HepG2 (cell line): Measurements from ENCODE around the gene APOM. TPM values are rescaled to one million over a fixed set of nuclear protein-coding genes. Genes with fewer than 3 reads are reported as not detected.
A peak's percentile ranks its signal among the peaks of the same experiment; 100 is the strongest.

Source experiments
- AGO1 ChIP-seq: fragments of 200-400 bp; formaldehyde crosslinking; IDR thresholded peaks from 2 replicates; pipeline ENCODE4 v1.6.1; 2017; ENCODE audit warnings: mild to moderate bottlenecking, low read depth, low read length, moderate library complexity; ENCODE audit not compliant: poor library complexity, severe bottlenecking
- ERF ChIP-seq: IDR thresholded peaks from 2 replicates; pipeline ENCODE4 v1.6.1; 2018; ENCODE audit warnings: missing biosample characterization, missing genetic modification reagents
- GABPA ChIP-seq, 2 experiments: IDR thresholded peaks; 2 replicates each; pipeline ENCODE4 v1.6.1; 2011 to 2016; ENCODE audit warnings: low read depth in 2 of 2, low read length in 1 of 2, missing biosample characterization in 1 of 2, missing genetic modification characterization in 1 of 2
- GFI1 ChIP-seq: sonication (generic); formaldehyde crosslinking; IDR thresholded peaks from 2 replicates; pipeline ENCODE4 v1.5.0; 2020; ENCODE audit warnings: missing genetic modification reagents, mild to moderate bottlenecking, borderline replicate concordance
- NFIB ChIP-seq: sonication (generic); formaldehyde crosslinking; IDR thresholded peaks from 2 replicates; pipeline ENCODE4 v1.9.0; 2021; ENCODE audit warnings: missing genetic modification reagents, mild to moderate bottlenecking, borderline replicate concordance
- RBM22 ChIP-seq: fragments of 200-400 bp; formaldehyde crosslinking; optimal IDR thresholded peaks from 2 replicates; pipeline ENCODE3; 2017; ENCODE audit warnings: mild to moderate bottlenecking, low read length, moderate library complexity
- SOX5 ChIP-seq: IDR thresholded peaks from 2 replicates; pipeline ENCODE4 v1.6.1; 2016; ENCODE audit warnings: borderline replicate concordance
- SP1 ChIP-seq, 2 experiments: fragments of 450-650 bp in 1 of 2; sonication (generic) in 1 of 2; formaldehyde crosslinking in 1 of 2; IDR thresholded peaks; 2 replicates each; pipeline versions ENCODE4 v1.4.0 to v1.6.1; 2016 to 2020; ENCODE audit warnings: missing genetic modification reagents in 1 of 2
- YEATS2 ChIP-seq: sonication (generic); formaldehyde crosslinking; IDR thresholded peaks from 2 replicates; pipeline ENCODE4 v1.4.0; 2020; ENCODE audit warnings: missing genetic modification reagents, borderline replicate concordance
- YEATS4 ChIP-seq: sonication (generic); formaldehyde crosslinking; IDR thresholded peaks from 2 replicates; pipeline ENCODE4 v1.4.0; 2020; ENCODE audit warnings: missing genetic modification reagents, borderline replicate concordance
- ZFP82 ChIP-seq: sonication (generic); formaldehyde crosslinking; IDR thresholded peaks from 2 replicates; pipeline ENCODE4 v1.5.1; 2020; ENCODE audit warnings: mild to moderate bottlenecking, missing genetic modification reagents, borderline replicate concordance
- ZNF276 ChIP-seq: sonication (generic); formaldehyde crosslinking; IDR thresholded peaks from 2 replicates; pipeline ENCODE4 v1.4.0; 2020; ENCODE audit warnings: mild to moderate bottlenecking, low read depth, missing genetic modification reagents
- ZNF597 ChIP-seq: sonication (generic); formaldehyde crosslinking; IDR thresholded peaks from 2 replicates; pipeline ENCODE4 v1.5.0; 2020; ENCODE audit warnings: missing genetic modification reagents
- ZSCAN21 ChIP-seq: sonication (generic); formaldehyde crosslinking; IDR thresholded peaks from 2 replicates; pipeline ENCODE4 v1.8.0; 2022; ENCODE audit warnings: mild to moderate bottlenecking, missing genetic modification reagents, moderate library complexity, borderline replicate concordance
- polyA plus RNA-seq, 8 experiments: library from polyadenylated mRNA; depleted of rRNA in 3 of 8; stranded (reverse) in 7 of 8; unstranded in 1 of 8; fragments of >200 nt; fragmentation: Illumina TruSeq in 4 of 8; extraction: Trizol in 4 of 8; gene quantifications; 2 replicates each; pipeline versions ENCODE4 v1.2.1 to v1.2.3, GENCODE V29; 2011 to 2016; ENCODE audit warnings: low read depth in 4 of 8, missing spikeins in 1 of 8, mixed read lengths in 1 of 8; ENCODE audit not compliant: insufficient read depth in 1 of 8
- total RNA-seq, 5 experiments: library from RNA; depleted of rRNA; stranded (reverse); fragments of >200 nt; fragmentation: Illumina TruSeq; extraction: Trizol; gene quantifications; 2 replicates each; pipeline ENCODE4 v1.2.3, GENCODE V29; 2016; ENCODE audit warnings: low read depth in 1 of 5
- TF ChIP-seq, protein P1 (sequence below): sonication (generic); formaldehyde crosslinking; IDR thresholded peaks from 2 replicates; pipeline ENCODE4 v1.4.0; 2020; ENCODE audit warnings: missing genetic modification reagents, borderline replicate concordance
- TF ChIP-seq, protein P2 (sequence below): IDR thresholded peaks from 2 replicates; pipeline ENCODE4 v1.6.1; 2016; ENCODE audit warnings: mild to moderate bottlenecking, missing biosample characterization, missing genetic modification reagents

Gene APOM
- total and polyA plus RNA-seq, 2 of the 13 experiments (the other 11 are each of a cell fraction or from before 2014, with no cell fraction given) = 98.2 to 1,140 TPM

DNA sequence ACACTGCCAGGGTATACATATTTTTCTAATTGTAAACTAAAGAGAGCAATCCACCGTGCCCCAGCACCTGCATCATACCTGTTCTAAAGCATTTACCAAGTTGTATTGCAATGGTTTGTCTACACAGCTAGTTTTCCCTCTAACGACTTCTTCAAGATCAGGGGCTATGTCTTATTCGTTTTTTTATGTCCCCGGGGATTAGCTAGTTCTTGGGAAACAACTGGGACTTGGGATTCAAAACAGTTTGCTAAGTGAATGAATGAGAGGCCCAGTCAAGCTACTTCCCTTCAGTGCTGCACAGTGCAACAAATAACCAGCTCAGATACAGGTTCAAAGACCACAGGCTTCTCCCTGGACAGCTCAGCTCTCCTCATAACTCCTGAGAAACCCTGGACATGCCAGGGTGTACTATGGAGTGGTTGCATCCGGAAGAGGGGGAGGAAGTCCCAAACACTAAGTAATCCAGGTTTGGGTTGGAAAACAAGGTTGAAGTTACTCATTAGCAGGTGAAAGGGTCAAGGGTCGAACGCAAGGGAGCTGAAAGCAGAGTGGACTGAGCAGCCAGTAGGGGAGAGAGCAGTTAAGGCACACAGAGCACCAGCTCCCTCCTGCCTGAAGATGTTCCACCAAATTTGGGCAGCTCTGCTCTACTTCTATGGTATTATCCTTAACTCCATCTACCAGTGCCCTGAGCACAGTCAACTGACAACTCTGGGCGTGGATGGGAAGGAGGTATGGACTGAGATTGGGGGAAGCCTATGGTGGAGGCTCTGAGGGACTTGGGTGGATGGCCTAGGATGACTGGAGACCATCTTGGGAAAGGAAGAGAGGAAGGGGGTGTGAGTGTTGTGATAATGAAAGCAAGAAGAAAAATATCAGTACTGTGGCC is at the start of gene APOM (continued):
- TF ChIP-seq, protein P1, sequence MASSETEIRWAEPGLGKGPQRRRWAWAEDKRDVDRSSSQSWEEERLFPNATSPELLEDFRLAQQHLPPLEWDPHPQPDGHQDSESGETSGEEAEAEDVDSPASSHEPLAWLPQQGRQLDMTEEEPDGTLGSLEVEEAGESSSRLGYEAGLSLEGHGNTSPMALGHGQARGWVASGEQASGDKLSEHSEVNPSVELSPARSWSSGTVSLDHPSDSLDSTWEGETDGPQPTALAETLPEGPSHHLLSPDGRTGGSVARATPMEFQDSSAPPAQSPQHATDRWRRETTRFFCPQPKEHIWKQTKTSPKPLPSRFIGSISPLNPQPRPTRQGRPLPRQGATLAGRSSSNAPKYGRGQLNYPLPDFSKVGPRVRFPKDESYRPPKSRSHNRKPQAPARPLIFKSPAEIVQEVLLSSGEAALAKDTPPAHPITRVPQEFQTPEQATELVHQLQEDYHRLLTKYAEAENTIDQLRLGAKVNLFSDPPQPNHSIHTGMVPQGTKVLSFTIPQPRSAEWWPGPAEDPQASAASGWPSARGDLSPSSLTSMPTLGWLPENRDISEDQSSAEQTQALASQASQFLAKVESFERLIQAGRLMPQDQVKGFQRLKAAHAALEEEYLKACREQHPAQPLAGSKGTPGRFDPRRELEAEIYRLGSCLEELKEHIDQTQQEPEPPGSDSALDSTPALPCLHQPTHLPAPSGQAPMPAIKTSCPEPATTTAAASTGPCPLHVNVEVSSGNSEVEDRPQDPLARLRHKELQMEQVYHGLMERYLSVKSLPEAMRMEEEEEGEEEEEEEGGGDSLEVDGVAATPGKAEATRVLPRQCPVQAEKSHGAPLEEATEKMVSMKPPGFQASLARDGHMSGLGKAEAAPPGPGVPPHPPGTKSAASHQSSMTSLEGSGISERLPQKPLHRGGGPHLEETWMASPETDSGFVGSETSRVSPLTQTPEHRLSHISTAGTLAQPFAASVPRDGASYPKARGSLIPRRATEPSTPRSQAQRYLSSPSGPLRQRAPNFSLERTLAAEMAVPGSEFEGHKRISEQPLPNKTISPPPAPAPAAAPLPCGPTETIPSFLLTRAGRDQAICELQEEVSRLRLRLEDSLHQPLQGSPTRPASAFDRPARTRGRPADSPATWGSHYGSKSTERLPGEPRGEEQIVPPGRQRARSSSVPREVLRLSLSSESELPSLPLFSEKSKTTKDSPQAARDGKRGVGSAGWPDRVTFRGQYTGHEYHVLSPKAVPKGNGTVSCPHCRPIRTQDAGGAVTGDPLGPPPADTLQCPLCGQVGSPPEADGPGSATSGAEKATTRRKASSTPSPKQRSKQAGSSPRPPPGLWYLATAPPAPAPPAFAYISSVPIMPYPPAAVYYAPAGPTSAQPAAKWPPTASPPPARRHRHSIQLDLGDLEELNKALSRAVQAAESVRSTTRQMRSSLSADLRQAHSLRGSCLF (CRISPR knock-in tag) = 0 out of 2 replicates have a peak, but pooled peaks have one; percentile 74
- TF ChIP-seq RBM22 = peak; percentile 16
- TF ChIP-seq AGO1 = no peak
- peak; percentile 79 for TF ChIP-seq GFI1
- TF ChIP-seq ERF (CRISPR knock-in tag) = peak; percentile 99
- no peak for TF ChIP-seq GABPA (IDR thresholded peaks at IDR 0.05; ENCODE audit: low read depth, low read length)
- no peak for TF ChIP-seq GABPA (CRISPR knock-in tag; IDR thresholded peaks at IDR 0.05; ENCODE audit: low read depth)
- TF ChIP-seq YEATS2 (CRISPR knock-in tag) = peak; percentile 92; the same call in 1 of the 2 replicates
- no peak for TF ChIP-seq ZNF597 (CRISPR knock-in tag)
- 0 out of 2 replicates have a peak, but pooled peaks have one; percentile 4 for TF ChIP-seq ZNF276 (CRISPR knock-in tag)
- peak; percentile 77; the same call in 1 of the 2 replicates for TF ChIP-seq YEATS4 (CRISPR knock-in tag)
- TF ChIP-seq SP1 (IDR thresholded peaks at IDR 0.05) = no peak
- TF ChIP-seq SP1 (CRISPR knock-in tag; IDR thresholded peaks at IDR 0.05) = peak; percentile 26; the same call in 1 of the 2 replicates
- TF ChIP-seq, protein P2, sequence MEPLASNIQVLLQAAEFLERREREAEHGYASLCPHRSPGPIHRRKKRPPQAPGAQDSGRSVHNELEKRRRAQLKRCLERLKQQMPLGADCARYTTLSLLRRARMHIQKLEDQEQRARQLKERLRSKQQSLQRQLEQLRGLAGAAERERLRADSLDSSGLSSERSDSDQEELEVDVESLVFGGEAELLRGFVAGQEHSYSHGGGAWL (CRISPR knock-in tag) = no peak; the same call in 1 of the 2 replicates
- peak; percentile 88; the same call in 1 of the 2 replicates for TF ChIP-seq ZSCAN21
- peak; percentile 86 for TF ChIP-seq SOX5 (CRISPR knock-in tag)
- no peak for TF ChIP-seq NFIB (CRISPR knock-in tag)
- no peak for TF ChIP-seq ZFP82
